Keratinocyte (primary cell): ENCODE measurements around the gene NATD1. TPM values are rescaled to one million over a fixed set of nuclear protein-coding genes. Genes with fewer than 3 reads are reported as not detected.
A peak's percentile ranks its signal among the peaks of the same experiment; 100 is the strongest.

Experiments
- DNase-seq: peaks from one replicate; pipeline ENCODE4 v3.0.0-alpha.2; 2011; ENCODE audit warnings: low read depth, missing footprints, low spot score
- FAIRE-seq: peaks from 2 replicates; lab custom pipeline; 2011; peaks lifted over from hg19 to GRCh38; lab: Jason Lieb, UNC
- H2AFZ ChIP-seq: 2 replicates; pipeline ENCODE4 v1.6.0; 2012; ENCODE audit warnings: low read length, control low read depth, inconsistent platforms; ENCODE audit not compliant: control insufficient read depth
- H3K27ac ChIP-seq: 2 replicates; pipeline ENCODE4 v1.5.1; 2011; ENCODE audit warnings: low read length; ENCODE audit not compliant: control insufficient read depth, insufficient read depth
- H3K27me3 ChIP-seq: 3 replicates; pipeline ENCODE4 v1.6.0; 2011; ENCODE audit warnings: low read length; ENCODE audit not compliant: control insufficient read depth, insufficient read depth; ENCODE audit errors: extremely low read depth
- H3K36me3 ChIP-seq, 2 experiments: 2 replicates in 1 of 2; 3 replicates in 1 of 2; pipeline ENCODE4 v1.5.1; 2011; ENCODE audit warnings: low read length in 2 of 2, mild to moderate bottlenecking in 1 of 2; ENCODE audit not compliant: control insufficient read depth in 2 of 2, insufficient read depth in 2 of 2; ENCODE audit errors: extremely low read depth in 1 of 2
- H3K4me1 ChIP-seq: 3 replicates; pipeline ENCODE4 v1.5.1; 2011; ENCODE audit warnings: low read length; ENCODE audit not compliant: control insufficient read depth, insufficient read depth; ENCODE audit errors: extremely low read depth
- H3K4me2 ChIP-seq: 3 replicates; pipeline ENCODE4 v1.6.0; 2011; ENCODE audit warnings: low read depth, low read length; ENCODE audit not compliant: control insufficient read depth, insufficient read depth; ENCODE audit errors: extremely low read depth
- H3K4me3 ChIP-seq, 3 experiments: fragments of 200-600 bp in 1 of 3; sonication (generic) in 1 of 3; 2 replicates in 2 of 3; 3 replicates in 1 of 3; pipeline ENCODE4 v1.5.1; 2011 to 2016; ENCODE audit warnings: low read length in 3 of 3, mild to moderate bottlenecking in 3 of 3, control low read depth in 2 of 3, inconsistent platforms in 1 of 3, low read depth in 1 of 3, mixed read lengths in 1 of 3, mixed run types in 1 of 3, moderate library complexity in 1 of 3; ENCODE audit not compliant: control insufficient read depth in 2 of 3, insufficient read depth in 2 of 3; ENCODE audit errors: extremely low read depth in 1 of 3
- H3K79me2 ChIP-seq: 2 replicates; pipeline ENCODE4 v1.6.0; 2012; ENCODE audit warnings: low read length; ENCODE audit not compliant: control insufficient read depth, insufficient read depth
- H3K9ac ChIP-seq: 3 replicates; pipeline ENCODE4 v1.6.0; 2011; ENCODE audit warnings: low read length; ENCODE audit not compliant: control insufficient read depth, insufficient read depth; ENCODE audit errors: extremely low read depth
- H3K9me1 ChIP-seq: 3 replicates; pipeline ENCODE4 v1.6.0; 2011; ENCODE audit warnings: low read length; ENCODE audit not compliant: control insufficient read depth, insufficient read depth; ENCODE audit errors: extremely low read depth
- H3K9me3 ChIP-seq: 2 replicates; pipeline ENCODE4 v1.5.1; 2012; ENCODE audit warnings: low read depth, low read length; ENCODE audit not compliant: control insufficient read depth
- H4K20me1 ChIP-seq: 3 replicates; pipeline ENCODE4 v1.6.0; 2011; ENCODE audit warnings: low read length; ENCODE audit not compliant: control insufficient read depth, insufficient read depth; ENCODE audit errors: extremely low read depth
- EZH2 ChIP-seq: IDR thresholded peaks from one replicate; pipeline ENCODE4 v1.6.1; 2012; ENCODE audit warnings: inconsistent platforms, mild to moderate bottlenecking, low read length, moderate library complexity
- dilution Hi-C: fragments of 300-500 bp; cut with MboI; formaldehyde crosslinking; loops from one replicate; pipeline ENCODE4 v1.7.0; 2020; ENCODE audit warnings: low sequenced_read_pairs; ENCODE audit not compliant: extremely low pct_ligation_motif_present
- polyA plus RNA-seq, 5 experiments: library from polyadenylated mRNA; depleted of rRNA in 3 of 5; stranded (reverse) in 3 of 5; stranded (forward) in 1 of 5; unstranded in 1 of 5; fragments of >200 nt; gene quantifications; 1 replicate in 1 of 5; 2 replicates in 3 of 5; 3 replicates in 1 of 5; pipeline versions ENCODE4 v1.2.1 to v1.2.3, GENCODE V29; 2011 to 2012; ENCODE audit warnings: missing spikeins in 2 of 5, low read depth in 1 of 5, low replicate concordance in 1 of 5
- TF ChIP-seq, protein P1 (sequence below), 3 experiments: IDR thresholded peaks in 1 of 3; conservative IDR thresholded peaks in 1 of 3; optimal IDR thresholded peaks in 1 of 3; 2 replicates in 2 of 3; 3 replicates in 1 of 3; pipeline versions ENCODE3 to v1.5.1; 2011; ENCODE audit warnings: low read length in 3 of 3, mild to moderate bottlenecking in 3 of 3, moderate library complexity in 2 of 3, control low read depth in 1 of 3, inconsistent platforms in 1 of 3; ENCODE audit not compliant: insufficient read depth in 2 of 3; ENCODE audit errors: extremely low read depth in 1 of 3

Gene NATD1
- polyA plus RNA-seq, 1 donor (not counting 4 experiments of a cell fraction or from before 2014, with no cell fraction given): 1.5 TPM

DNA sequence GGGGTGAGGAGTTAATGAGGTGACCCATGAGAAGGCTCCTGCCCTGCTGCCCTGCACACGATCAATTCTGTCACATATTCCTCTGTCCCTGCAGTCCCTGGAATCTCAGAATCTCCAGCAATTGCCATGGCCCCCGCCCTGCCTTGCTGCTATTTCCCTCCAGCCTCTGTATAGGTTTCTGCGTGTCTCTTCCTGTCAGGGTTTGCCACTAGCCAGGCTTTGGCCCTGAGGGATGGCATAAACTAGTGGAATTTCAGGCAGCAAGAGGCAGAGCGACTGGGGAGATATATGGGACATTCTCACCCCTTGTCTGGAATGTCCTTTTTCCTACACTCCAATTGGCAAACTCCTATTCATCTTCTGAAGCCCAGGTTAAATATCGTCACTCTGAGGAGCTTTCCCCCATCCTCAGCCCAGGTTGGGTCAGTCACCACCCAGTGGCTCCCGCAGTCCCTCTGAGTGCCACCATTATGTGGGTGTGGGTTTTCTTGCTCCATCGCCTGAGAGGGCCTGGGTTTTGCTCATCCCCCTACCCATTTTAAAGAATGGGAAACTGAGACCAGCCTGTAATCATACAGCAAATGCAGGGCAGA, 15.5 kb upstream of the NATD1 start:
- peak; percentile 83 for FAIRE-seq
- TF ChIP-seq, protein P1, sequence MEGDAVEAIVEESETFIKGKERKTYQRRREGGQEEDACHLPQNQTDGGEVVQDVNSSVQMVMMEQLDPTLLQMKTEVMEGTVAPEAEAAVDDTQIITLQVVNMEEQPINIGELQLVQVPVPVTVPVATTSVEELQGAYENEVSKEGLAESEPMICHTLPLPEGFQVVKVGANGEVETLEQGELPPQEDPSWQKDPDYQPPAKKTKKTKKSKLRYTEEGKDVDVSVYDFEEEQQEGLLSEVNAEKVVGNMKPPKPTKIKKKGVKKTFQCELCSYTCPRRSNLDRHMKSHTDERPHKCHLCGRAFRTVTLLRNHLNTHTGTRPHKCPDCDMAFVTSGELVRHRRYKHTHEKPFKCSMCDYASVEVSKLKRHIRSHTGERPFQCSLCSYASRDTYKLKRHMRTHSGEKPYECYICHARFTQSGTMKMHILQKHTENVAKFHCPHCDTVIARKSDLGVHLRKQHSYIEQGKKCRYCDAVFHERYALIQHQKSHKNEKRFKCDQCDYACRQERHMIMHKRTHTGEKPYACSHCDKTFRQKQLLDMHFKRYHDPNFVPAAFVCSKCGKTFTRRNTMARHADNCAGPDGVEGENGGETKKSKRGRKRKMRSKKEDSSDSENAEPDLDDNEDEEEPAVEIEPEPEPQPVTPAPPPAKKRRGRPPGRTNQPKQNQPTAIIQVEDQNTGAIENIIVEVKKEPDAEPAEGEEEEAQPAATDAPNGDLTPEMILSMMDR (optimal IDR thresholded peaks at IDR 0.05 in 1 of 3, IDR thresholded peaks at IDR 0.05 in 1 of 3, conservative IDR thresholded peaks at IDR 0.05 in 1 of 3; ENCODE audit: extremely low read depth in 1 of 3, insufficient read depth in 2 of 3, low read length in 3 of 3): no peak
- TF ChIP-seq EZH2: no peak
- H3K4me3 ChIP-seq: no peak overlapping the region
- no peaks in the 10 kb centered on the region for H3K27me3 ChIP-seq
- no peaks in the 10 kb centered on the region for H3K79me2 ChIP-seq
- H3K4me1 ChIP-seq: peaks cover 26% of the 10 kb centered on the region
- no peak overlapping the region for H2AFZ ChIP-seq
- H3K27ac ChIP-seq: no peak overlapping the region
- H3K9me3 ChIP-seq: no peaks in the 10 kb centered on the region
- H4K20me1 ChIP-seq: no peaks in the 10 kb centered on the region
- no peak overlapping the region for H3K9ac ChIP-seq
- dilution Hi-C loops: no loop called here
- no peaks in the 10 kb centered on the region for H3K36me3 ChIP-seq
- no peaks in the 10 kb centered on the region for H3K9me1 ChIP-seq
- no peak for DNase-seq
- H3K4me2 ChIP-seq: peak overlapping the region; percentile 46

DNA sequence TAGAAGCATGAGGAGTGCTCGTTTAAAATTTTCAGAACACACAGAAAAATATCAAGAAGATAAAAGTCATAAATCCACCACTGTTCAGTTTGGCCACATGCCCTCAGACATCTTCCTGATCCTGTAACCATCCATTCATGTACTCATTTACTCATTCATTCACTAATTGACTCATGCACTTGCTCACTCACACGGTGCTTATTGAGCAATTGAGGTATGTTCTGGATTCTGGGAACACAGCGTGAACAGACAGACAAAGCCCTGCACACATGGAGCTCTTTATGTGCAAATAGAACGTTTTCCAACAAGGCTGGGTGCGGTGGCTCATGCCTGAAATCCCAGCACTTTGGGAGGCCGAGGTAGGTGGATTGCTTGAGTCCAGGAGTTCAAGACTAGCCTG, 10.2 kb upstream of the NATD1 start:
- no peak for TF ChIP-seq EZH2
- TF ChIP-seq, protein P1 (optimal IDR thresholded peaks at IDR 0.05 in 1 of 3, IDR thresholded peaks at IDR 0.05 in 1 of 3, conservative IDR thresholded peaks at IDR 0.05 in 1 of 3; ENCODE audit: extremely low read depth in 1 of 3, insufficient read depth in 2 of 3, low read length in 3 of 3): no peak
- FAIRE-seq: peak; percentile 90
- Histone ChIP-seq H3K4me2 (peak overlapping the region; percentile 41), H3K4me1 (peaks cover 11% of the 10 kb centered on the region), H3K36me3 (no peaks in the 10 kb centered on the region), H3K27me3 (no peaks in the 10 kb centered on the region), H3K9me1 (no peaks in the 10 kb centered on the region), H3K9ac (peak overlapping the region; percentile 23), H2AFZ (no peak overlapping the region), H3K9me3 (no peaks in the 10 kb centered on the region), H3K27ac (peak overlapping the region; percentile 43), H3K79me2 (no peaks in the 10 kb centered on the region), H4K20me1 (no peaks in the 10 kb centered on the region), H3K4me3 (no peak overlapping the region)
- dilution Hi-C loops: no loop called here
- peak; percentile 86 for DNase-seq
